ENCODE data around the gene TLR4.

The TLR4 gene

DNA sequence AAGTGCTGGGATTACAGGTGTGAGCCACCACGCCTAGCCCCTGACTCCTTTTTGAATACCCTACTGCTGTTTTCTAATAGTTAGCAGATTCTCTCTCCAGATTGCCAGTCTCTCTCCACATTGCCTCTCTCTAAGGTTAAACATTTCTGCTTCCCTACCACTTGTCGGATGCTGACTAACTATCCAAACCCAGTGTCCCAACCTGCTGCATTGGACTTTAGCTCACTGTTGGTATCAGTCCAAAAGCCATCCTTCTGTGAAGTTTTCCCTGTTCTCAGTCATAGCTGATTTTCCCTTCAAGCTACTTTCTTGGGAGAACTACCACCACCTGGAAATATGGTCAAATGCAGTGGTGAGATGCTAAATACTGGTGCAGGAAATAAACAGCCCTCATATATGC is 48.7 kb downstream of the TLR4 start:
- Histone ChIP-seq H3K9ac (ENCODE audit: low read length) (no peak overlapping the region), H3K36me3 (ENCODE audit: low read length) (no peaks in the 10 kb centered on the region), H4K20me1 (ENCODE audit: low read depth, low read length) (no peaks in the 10 kb centered on the region), H3K9me3 (ENCODE audit: insufficient read depth, low read length) (no peaks in the 10 kb centered on the region), H3K27ac (ENCODE audit: low read depth, low read length) (no peak overlapping the region), H3K9me2 (replicated peaks; ENCODE audit: insufficient read depth, low read length) (no peaks in the 10 kb centered on the region), H3K27me3 (ENCODE audit: low read length) (no peaks in the 10 kb centered on the region), H2AFZ (ENCODE audit: low read depth, low read length, severe bottlenecking) (no peak overlapping the region), H3K4me2 (ENCODE audit: low read depth, low read length, poor library complexity, severe bottlenecking) (no peak overlapping the region), H3F3A (ENCODE audit: insufficient read depth) (no peaks in the 10 kb centered on the region), H3K4me3 (ENCODE audit: insufficient read depth, low read length, poor library complexity, severe bottlenecking) (no peak overlapping the region), H3K79me2 (ENCODE audit: insufficient read depth, low read length) (no peaks in the 10 kb centered on the region)
- no peak for TF ChIP-seq EZH2phosphoT487 (conservative IDR thresholded peaks at IDR 0.05; ENCODE audit: low read length)
- TF ChIP-seq, protein P1, sequence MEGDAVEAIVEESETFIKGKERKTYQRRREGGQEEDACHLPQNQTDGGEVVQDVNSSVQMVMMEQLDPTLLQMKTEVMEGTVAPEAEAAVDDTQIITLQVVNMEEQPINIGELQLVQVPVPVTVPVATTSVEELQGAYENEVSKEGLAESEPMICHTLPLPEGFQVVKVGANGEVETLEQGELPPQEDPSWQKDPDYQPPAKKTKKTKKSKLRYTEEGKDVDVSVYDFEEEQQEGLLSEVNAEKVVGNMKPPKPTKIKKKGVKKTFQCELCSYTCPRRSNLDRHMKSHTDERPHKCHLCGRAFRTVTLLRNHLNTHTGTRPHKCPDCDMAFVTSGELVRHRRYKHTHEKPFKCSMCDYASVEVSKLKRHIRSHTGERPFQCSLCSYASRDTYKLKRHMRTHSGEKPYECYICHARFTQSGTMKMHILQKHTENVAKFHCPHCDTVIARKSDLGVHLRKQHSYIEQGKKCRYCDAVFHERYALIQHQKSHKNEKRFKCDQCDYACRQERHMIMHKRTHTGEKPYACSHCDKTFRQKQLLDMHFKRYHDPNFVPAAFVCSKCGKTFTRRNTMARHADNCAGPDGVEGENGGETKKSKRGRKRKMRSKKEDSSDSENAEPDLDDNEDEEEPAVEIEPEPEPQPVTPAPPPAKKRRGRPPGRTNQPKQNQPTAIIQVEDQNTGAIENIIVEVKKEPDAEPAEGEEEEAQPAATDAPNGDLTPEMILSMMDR (IDR thresholded peaks at IDR 0.05; ENCODE audit: insufficient read depth, low read length, poor library complexity, severe bottlenecking): no peak

DNA sequence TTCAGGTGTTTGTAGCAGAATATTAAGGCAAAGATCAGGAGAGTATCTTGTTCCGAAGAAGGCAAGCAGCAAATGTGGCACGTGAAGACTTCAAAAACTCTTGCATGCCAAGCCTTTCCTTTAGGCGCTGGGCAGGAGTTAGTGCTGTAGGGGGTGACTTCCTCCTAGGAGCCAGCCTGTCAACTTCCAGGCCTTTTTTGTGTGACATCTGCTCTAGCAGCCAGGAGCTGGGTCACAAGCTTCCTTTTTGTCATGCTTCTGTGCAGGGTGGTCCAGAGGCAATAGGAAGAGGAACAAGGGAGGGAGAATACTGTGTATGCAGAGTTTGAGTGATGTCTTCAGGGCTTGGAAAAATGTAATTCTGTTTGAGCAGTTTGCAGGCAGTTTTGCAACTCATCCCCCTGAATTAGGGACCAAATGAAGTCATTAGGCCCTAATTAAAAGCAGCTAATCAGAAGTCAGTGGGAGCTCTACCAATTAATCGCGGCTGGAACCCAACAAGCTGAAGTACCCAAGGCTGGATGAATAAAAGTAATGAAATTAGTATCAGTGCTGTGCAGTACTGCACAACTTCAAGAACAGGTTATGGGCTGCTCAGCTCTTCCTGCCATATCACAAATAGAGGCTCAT is 53.5 kb downstream of the TLR4 start:
- Histone ChIP-seq H2AFZ (ENCODE audit: low read depth, low read length, severe bottlenecking) (no peak overlapping the region), H3K4me2 (ENCODE audit: low read depth, low read length, poor library complexity, severe bottlenecking) (no peak overlapping the region)
- TF ChIP-seq, protein P1 (IDR thresholded peaks at IDR 0.05; ENCODE audit: insufficient read depth, low read length, poor library complexity, severe bottlenecking): no peak

DNA sequence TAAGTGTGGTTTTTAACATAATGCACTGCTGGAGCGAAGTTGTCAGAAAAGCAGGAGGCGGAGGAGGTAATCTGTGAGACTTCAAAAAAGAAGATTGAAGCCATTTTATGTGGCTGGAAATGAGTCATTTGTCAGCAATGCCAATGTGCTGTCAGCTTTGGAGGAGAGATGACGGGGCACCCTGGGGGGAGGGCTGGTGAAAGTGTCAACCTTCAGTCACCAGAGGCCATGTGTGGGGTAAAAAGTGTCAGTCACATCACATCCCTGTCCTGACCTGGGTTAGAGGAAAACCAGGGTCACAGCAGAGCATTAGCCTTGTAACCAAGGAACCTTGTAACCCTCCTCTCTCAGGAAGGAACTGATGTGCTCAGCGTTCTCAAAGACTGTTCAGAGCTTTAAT is 59.1 kb downstream of the TLR4 start:
- no peak overlapping the region for H3K4me3 ChIP-seq (ENCODE audit: insufficient read depth, low read length, poor library complexity, severe bottlenecking)
- H3K9me2 ChIP-seq (replicated peaks; ENCODE audit: insufficient read depth, low read length): no peaks in the 10 kb centered on the region
- no peak overlapping the region for H3K4me2 ChIP-seq (ENCODE audit: low read depth, low read length, poor library complexity, severe bottlenecking)
- H2AFZ ChIP-seq (ENCODE audit: low read depth, low read length, severe bottlenecking): no peak overlapping the region
- no peaks in the 10 kb centered on the region for H3K27me3 ChIP-seq (ENCODE audit: low read length)
- no peak for TF ChIP-seq EZH2phosphoT487 (conservative IDR thresholded peaks at IDR 0.05; ENCODE audit: low read length)
- TF ChIP-seq, protein P1 (IDR thresholded peaks at IDR 0.05; ENCODE audit: insufficient read depth, low read length, poor library complexity, severe bottlenecking): no peak
- H3F3A ChIP-seq (ENCODE audit: insufficient read depth): no peaks in the 10 kb centered on the region
- H3K36me3 ChIP-seq (ENCODE audit: low read length): no peaks in the 10 kb centered on the region
- no peaks in the 10 kb centered on the region for H4K20me1 ChIP-seq (ENCODE audit: low read depth, low read length)
- no peak overlapping the region for H3K9ac ChIP-seq (ENCODE audit: low read length)
- H3K79me2 ChIP-seq (ENCODE audit: insufficient read depth, low read length): no peaks in the 10 kb centered on the region
- no peaks in the 10 kb centered on the region for H3K9me3 ChIP-seq (ENCODE audit: insufficient read depth, low read length)
- H3K27ac ChIP-seq (ENCODE audit: low read depth, low read length): no peak overlapping the region

More for the DNA sequence above, 53.5 kb downstream of the TLR4 start:
- H3K36me3 ChIP-seq (ENCODE audit: low read length): no peaks in the 10 kb centered on the region
- H3K27ac ChIP-seq (ENCODE audit: low read depth, low read length): no peak overlapping the region
- no peak overlapping the region for H3K9ac ChIP-seq (ENCODE audit: low read length)
- no peak overlapping the region for H3K4me3 ChIP-seq (ENCODE audit: insufficient read depth, low read length, poor library complexity, severe bottlenecking)
- H3K79me2 ChIP-seq (ENCODE audit: insufficient read depth, low read length): no peaks in the 10 kb centered on the region
- H4K20me1 ChIP-seq (ENCODE audit: low read depth, low read length): no peaks in the 10 kb centered on the region
- no peaks in the 10 kb centered on the region for H3K27me3 ChIP-seq (ENCODE audit: low read length)
- no peaks in the 10 kb centered on the region for H3F3A ChIP-seq (ENCODE audit: insufficient read depth)
- no peaks in the 10 kb centered on the region for H3K9me2 ChIP-seq (replicated peaks; ENCODE audit: insufficient read depth, low read length)
- H3K9me3 ChIP-seq (ENCODE audit: insufficient read depth, low read length): no peaks in the 10 kb centered on the region
